Stimulated activated CD8-positive, alpha-beta memory T cell treated with anti-CD3 and anti-CD28 coated beads, Interleukin-7, amount 100 ng/mL, for 24 hours (primary cell): ENCODE results near the gene KIF27.
"Not testable (repeated sequence)": the region's sequence is repeated elsewhere in the genome, so short reads cannot be mapped to it uniquely, and the experiment has no call there.

Experiments
- DNase-seq: peaks from one replicate; pipeline ENCODE4 v3.0.0-alpha.2; 2020; ENCODE audit warnings: low read depth

Gene KIF27

DNA sequence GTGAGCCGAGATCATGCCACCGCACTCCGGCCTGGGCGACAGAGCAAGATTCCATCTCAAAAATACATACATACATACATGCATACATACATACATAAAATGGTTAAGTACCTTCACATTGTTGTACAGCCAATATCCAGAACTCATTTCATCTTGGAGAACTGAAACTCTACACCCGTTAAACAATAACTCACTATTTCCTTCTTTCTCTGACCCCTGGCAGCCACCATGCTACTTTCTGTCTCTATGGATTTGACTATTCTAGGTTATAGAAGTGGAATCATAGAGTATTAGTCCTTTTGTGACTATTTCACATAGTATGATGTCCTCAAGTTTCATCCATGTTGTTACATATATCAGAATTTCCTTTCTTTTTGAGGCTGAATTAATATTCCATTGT is 9.6 kb upstream of the KIF27 start:
- no peak for DNase-seq

DNA sequence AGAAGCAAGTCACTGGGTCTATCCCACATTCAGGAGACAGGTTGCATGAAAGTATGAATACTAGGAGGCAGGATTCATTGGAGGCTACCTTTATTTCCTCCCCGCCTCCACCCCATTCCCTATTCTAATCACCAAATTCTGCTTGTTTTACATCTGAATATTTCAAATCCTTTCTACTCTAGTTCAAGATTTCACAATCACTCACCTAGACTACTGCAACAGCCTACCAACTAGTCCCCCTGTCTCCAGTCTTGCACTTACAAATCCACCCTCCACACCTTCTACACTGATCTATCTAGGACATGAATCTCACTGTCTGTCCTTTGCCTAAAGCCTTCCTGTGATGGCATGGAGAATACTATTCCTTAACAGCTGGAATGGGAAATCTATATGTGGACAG is 6.4 kb upstream of the KIF27 start:
- no peak for DNase-seq

DNA sequence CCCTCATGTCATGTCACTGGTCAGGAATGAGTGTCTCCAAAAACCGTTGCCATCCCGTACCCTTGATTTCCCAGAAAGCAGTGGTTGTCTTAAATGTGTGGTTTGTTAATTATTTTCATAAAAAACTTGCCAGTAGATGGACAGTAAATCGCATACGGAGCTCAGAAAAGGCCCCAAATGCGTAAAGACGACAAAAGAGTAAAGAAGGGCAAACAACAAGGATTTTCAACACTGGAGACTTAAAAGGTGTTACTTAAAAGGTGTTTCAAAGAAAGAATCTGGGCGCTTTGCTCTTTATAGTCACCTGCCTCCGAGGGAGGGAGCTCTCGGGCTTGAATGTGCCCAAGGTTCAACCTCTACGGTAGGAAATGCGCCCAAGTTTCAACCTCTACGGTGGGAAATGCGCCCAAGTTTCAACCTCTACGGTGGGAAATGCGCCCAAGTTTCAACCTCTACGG is 734 bp downstream of the KIF27 start:
- no peak for DNase-seq

DNA sequence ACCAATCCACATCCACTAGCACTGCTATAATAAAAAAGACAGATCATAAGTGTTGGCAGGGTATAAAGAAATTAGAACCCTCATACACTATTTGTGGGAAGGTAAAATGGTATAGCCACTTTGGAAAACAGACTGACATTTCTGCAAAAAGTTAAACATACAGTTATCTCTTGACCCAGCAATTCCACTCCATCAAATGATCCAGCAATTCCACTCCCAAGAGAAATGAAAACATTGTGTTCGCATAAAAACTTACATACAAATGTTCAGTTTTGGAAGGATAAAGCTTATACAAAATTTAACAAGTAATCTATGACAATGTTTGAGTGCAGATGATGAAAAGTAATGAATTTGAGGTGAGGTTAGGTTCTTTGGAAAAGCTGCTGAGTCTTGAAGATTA is 2.1 kb downstream of the KIF27 start:
- no peak for DNase-seq

DNA sequence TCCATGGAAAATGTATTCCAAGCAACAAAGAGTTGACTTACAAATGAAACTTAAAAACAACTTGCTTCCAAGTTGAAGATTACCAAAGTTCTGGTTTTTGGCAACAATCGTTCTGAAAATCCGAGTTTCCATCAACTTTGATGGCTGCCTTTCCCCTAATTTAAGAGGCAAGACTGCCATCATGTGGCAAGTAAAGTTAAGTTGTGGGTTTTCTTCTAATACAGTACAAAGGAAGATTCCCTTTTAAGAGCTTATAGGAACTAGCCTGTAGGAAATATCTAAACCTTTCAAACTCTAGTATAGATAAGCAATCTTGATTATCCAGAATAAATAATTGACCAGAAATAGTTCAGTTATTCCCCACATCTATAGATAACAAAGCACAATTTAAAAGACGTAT is 9.0 kb downstream of the KIF27 start:
- DNase-seq = not testable (repeated sequence)

DNA sequence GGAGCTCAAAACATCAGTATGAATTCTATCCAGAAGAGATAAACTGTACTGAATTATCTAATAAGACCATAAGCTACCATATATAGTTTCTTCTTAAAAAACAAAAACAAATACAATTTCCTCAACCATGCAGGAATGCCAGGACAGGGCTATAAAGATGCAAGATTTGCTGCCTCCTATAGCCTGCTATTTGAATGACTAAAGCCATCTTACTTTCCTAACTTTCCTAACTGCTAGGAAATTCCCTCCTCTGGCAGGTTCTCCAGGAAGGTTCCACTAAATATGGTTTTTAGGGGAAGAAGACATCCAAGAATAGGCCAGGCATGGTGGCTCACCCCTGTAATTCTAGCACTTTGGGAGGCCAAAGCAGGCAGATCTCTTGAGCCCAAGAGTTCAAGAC is 15.1 kb downstream of the KIF27 start:
- no peak for DNase-seq

DNA sequence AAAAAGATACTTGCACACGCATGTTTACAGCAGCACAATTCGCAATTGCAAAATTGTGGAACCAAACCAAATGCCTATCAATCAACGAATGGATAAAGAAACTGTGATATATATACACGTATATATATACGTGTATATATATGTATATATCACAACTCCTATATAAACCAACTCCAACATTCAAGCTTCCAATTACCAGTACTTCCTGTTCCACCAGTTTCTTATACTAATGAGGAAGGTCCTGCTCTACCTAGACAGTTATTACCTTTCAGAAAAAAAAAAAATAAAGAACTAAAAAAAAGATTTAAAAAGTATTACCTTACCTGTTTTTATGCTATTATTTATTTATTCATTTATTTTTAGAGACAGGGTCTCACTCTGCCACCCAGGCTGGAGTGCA is 20.6 kb downstream of the KIF27 start:
- not testable (repeated sequence) for DNase-seq

DNA sequence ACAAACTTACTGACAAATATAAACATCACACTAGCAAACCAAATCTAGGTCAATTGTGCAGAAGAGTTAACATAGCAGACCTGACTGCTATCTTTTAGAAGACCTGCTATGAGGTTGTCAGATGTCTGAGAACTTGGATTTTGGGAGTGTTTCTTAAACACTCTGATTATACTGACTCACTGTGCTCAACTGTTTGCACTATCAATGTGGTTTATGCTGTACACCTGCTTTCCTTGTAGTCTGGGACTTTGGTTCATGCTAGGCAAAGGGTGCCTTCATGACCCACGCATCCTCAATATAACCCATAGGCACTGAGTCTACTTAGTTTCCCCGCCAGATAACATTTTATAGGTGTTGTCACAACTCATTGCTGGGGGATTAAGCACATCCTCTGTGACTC is 26.9 kb downstream of the KIF27 start:
- DNase-seq = not testable (repeated sequence)

DNA sequence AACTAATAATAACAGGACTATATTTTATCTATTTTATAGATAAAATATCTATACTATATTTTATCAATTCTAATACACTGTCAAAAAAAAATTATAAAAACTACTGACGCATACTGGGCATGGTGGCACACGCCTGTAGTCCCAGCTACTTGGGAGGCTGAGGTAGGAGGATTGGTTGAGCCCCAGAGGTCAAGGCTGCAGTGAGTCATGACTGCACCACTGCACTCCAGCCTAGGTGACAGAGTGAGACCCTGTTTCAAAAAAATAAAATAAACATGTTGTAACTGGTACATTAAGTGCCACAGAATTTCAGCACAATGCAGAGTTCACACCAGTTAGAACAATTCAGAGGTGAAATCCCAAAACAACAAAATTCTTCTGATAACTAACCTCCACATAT is 34.7 kb downstream of the KIF27 start:
- DNase-seq = not testable (repeated sequence)

DNA sequence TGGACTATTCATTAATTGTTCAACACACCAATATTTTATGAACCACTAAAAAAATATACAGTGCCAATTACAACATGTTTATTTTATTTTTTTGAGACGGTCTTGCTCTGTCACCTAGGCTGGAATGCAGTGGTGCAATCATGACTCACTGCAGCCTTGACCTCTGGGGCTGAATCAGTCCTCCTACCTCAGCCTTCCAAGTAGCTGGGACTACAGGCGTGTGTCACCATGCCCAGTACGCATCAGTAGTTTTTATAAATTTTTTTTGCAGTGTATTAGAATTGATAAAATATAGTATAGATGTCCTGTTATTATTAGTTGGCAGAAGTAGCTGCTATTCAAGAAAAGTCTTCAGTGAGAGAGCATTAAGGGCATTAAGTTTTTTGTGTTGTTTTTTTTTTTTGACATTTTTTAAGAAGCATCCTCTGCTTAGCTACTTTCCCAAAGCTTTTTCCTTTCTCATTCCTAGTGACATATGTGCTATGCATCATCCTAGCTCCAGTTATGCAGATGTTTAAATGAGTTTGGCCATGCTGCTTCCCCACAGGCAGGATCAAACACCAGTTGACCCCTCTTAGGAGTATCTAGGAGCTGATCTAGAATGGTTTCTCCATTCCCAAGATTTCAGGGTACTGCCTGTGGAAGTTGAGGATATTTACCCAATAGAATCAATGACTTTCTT is 35.5 kb downstream of the KIF27 start:
- DNase-seq = not testable (repeated sequence)

DNA sequence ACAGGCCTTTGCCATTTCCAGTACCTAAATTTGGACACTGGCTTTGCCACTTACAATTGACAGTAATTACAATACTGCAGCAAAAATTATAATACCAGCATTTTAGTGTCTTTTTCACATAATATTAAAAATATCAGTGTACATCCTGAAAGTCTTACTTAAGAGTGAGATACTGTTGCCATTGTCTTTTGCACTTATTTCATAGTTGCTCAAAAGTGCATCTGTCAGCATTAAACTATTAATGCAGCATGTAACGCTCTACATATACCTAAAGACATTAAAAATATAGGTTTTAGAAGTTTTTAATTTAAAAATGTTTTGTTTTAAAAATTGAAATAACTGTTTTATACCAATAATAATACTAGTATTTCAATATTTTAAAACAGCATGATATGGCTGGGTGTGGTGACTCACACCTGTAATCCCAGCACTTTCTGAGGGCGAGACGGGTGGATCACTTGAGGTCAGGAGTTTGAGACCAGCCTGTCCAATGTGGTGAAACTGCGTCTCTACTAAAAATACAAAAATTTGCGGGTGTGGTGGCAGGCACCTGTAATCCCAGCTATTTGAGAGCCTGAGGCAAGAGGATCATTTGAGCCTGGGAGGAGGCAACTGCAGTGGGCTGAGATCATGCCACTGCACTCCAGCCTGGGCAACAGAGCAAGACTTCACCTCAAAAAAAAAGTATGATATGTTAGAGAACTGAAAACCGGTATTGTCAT is 39.4 kb downstream of the KIF27 start:
- DNase-seq = not testable (repeated sequence)

DNA sequence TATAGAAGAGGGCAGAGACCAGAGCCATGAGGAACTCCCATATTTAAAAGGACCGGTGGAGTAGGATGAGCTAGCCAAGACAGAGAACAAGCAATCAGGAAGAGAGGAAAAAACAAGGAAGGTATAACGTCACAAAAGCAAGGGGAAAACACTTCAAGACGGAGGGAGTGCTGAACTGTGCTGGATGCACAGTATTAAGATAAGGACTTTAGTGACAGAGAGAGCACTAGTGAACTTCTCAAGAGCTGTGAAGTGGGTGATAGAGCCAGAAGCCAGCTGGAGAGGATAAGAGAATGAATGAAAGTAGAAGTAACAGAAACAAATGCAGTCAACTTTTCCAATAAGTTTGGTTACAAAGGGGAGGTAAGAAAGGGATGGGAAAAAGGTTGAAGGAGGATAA is 45.7 kb downstream of the KIF27 start:
- not testable (repeated sequence) for DNase-seq

DNA sequence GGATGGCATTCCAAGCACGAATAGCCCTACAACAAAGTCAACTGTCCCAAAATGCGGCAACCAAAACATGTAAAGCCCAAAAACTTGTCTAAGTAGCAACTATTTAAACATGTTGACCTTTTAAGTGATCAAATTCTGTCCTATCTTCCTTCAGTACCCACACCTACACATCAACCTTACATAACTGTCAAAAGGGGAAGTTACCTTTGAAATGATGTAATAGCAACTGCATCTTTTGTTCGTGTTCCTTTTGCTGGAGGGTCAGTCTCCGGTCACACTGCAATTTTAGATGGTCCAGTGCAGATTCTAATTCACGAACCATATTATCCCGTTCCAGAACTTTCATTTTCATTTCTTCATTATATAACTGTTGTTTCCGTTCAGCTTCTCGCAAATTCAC is 71.3 kb downstream of the KIF27 start:
- not testable (repeated sequence) for DNase-seq

DNA sequence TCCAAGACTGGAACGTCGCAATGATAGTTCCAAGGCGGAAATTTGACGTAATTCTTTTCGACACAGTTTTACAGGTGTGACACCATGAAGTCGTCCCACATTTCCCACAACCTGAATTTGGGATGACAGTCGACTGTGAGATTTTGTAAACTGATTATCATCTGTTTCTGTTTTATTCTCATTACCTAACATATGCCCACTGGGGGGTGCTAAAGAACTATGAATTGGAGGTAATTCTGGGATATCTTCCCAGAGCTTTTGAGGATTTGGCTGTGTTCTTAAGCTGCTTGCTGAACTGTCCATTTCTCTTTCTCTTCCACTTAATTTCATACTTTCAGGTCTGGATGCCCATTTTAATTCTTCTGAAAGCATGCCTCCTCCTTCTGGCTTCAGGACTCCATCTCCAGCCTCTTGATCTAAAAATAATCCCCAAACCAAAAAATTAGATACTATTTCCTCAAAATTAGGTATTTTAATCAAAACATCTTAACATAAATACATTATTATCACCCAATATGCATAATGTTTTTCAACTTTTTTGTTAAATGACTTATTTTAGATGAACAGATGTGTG is 84.1 kb downstream of the KIF27 start:
- DNase-seq = not testable (repeated sequence)

DNA sequence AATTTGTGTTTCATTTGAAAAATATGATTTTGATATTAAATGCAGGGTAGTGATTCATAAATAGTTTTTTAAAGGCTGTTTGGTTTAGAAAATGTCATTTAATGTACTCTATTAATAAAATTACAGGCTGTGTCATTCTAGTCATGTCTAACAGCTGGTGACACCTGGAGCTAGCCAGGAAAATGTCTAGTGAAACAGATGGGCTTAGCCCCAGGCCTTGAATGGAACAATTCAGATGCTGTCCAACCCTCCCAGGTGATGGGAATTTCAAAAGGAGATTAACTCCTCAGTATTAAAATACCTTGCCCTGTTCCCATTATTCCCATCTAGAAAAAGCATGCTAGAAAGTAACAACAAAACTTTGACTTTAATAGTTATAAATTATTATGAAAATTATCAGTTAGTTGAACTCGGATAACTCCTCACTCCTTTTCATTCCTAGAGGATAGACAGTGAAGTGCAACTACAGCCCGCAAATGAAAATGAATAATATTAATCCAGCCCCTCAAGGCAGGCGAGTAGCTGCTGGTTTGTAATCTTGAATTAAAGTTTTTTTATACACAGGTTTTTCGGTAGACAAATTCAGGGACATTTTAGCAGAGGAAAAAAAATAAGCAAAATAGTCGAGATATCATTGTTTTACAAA is 90.7 kb downstream of the KIF27 start:
- DNase-seq = not testable (repeated sequence)

DNA sequence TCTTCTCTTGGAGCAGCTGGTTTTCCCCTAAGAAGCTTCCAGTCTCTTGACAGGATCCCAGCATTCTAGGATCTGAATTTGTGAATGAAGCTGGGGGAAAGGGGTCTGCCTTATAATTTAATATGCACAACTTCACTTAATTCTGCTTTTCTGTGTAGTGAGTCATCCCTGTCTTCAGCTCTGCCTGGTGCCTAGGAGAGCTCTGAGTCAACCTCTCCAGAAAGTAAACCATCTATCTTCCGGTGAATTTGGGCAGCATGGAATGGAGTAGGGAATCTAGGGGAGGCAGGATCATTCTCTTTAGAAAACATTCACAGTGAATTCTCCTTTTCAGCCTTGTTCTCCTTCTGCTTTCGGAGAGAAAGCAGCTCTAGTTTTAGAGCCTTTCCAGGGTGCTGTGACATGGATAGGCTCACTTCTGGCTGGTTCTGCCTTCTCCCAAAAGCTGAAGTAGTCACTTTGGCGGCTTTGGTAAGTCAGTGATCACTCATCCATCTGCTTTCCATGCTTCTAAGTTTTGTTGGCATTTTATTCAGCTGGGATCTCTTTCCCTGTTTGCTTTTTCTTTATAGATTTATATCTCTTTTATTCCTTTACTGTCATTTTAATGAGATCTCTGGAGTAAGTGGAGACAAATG is 96.1 kb downstream of the KIF27 start:
- DNase-seq = not testable (repeated sequence)

DNA sequence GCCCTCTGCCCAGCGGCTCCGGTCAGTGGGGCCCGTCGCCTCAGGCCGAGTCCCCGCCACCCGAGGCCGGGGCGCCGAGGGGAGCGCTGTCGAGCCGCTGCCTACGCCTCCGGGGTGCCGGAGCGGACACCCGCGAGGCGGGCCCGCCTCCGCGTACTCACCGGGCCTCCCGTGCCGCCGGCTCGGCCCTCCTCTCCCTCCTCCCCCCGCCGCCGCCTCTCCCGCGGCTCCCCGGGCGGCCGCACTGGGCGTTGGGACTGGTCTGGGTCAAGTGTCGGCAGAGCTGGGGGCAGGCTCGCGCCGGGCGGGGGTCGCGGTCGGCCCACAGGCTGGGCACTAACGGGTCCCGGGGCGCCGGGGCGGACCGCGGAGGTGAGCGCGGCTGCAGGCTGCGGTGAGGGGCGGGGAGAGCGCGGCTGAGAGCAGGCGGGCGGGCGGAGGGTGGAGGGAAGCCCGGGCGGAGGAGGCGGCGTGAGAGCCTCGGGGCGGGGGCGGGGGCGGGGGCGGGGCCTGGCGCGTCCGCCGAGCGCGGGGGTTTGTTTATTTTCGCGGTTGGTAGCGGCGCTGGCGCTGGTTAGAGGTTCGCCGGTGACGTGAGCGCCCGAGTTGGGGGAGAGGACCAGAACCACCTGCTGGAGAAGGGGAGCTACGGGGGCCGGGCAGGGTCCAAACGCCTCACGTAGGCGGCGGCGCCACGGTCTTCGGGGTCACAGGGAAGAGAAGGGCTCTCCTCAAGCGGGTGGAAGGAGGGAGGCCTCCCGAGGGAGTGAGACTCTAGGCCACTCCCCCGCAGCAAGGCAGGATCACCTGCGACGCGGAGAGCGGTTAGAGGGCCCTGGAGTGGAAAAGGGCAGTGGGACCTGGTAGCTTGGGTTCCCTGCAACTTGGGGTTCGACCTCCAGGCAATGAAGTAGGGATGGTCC is 103.6 kb downstream of the KIF27 start, which contains the start of gene GKAP1:
TSS of gene GKAP1 (minus strand) at position 414 of the 923 bp plus-strand sequence. CDS start 11,252 bp downstream, outside the sequence.
- DNase-seq = peak; percentile 39

DNA sequence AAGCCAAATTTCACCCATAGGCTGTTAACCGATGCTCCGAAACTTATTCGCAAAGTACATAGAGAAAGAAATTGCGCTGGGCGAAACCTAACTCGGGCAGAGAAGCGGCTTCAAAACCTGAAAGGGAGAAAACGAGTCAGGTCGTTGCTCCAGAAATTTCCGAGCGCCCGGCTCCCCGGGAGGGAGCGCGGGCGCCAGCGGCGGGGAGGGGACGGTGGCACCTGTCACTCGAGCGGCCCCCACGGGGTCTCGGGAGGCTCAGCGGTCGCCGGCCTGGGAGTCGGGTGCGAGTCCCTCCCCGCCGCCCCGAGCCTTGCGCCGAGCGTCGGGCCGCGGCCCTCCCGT is 104.2 kb downstream of the KIF27 start:
- not testable (repeated sequence) for DNase-seq

DNA sequence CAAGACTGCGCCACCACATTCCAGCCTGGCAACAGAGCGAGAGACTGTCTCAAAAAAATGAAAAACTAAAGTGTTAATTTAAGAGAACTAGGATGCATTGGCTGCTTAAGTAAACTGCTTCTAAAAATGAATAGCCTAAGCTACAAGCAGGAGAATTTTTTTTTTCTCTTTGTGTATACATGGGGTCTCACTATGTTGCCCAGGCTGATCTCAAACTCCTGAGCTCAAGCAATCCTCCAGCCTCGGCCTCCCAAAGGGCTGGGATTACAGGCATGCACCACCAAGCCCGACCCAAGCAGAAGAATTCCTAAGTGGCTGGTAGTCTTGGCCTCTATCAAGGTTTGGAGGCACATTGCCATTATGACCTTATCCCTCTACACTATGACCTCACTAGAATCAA is 106.1 kb downstream of the KIF27 start:
- DNase-seq = not testable (repeated sequence)

DNA sequence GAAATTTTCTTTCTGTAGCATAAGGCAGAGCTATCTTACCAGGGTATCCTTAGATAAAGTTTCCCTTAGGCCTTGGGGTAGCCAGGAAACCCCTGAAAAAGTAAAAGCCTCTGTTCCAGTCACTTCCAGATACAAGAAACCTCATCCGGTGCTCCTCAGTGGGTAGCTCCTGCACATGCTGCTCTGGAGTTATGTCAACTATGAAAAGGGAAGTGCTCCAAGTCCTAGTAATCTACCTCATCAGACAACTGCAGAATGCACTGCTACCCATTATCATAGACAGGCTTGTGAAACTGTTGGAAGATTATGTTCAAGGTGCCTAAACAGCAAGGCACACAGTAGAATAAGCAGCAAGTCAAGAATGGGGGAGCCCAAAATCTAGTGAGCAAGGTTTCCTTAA is 112.0 kb downstream of the KIF27 start:
- DNase-seq = not testable (repeated sequence)

DNA sequence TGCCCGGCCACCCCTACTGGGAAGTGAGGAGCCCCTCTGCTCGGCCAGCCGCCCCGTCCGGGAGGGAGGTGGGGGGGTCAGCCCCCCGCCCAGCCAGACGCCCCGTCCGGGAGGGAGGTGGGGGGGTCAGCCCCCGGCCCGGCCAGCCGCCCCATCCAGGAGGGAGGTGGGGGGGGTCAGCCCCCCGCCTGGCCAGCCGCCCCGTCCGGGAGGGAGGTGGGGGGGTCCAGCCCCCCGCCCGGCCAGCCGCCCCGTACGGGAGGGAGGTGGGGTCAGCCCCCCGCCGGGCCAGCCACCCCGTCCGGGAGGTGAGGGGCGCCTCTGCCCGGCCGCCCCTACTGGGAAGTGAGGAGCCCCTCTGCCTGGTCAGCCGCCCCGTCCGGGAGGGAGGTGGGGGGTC is 116.8 kb downstream of the KIF27 start:
- not testable (repeated sequence) for DNase-seq
